Smooth muscle cell (in vitro differentiated cells): ENCODE measurements around the gene NTRK3. TPM values are rescaled to one million over a fixed set of nuclear protein-coding genes. Genes with fewer than 3 reads are reported as not detected.

ENCODE experiments used
- DNase-seq: peaks from one replicate; lab custom pipeline; 2025; ENCODE audit not compliant: unreplicated experiment; lab: John Stamatoyannopoulos, UW
- H2AFZ ChIP-seq: fragments of 200-600 bp; sonication (generic); 2 replicates; pipeline ENCODE4 v1.6.0; 2016; ENCODE audit warnings: antibody characterized with exemption, low read depth, mild to moderate bottlenecking
- H3F3A ChIP-seq: fragments of 200-600 bp; sonication (generic); 2 replicates; pipeline ENCODE4 v1.6.0; 2017; ENCODE audit warnings: antibody characterized with exemption, low read depth
- H3K27ac ChIP-seq: fragments of 200-600 bp; sonication (generic); 2 replicates; pipeline ENCODE4 v1.5.1; 2016; ENCODE audit warnings: low read depth, mild to moderate bottlenecking
- H3K27me3 ChIP-seq: fragments of 200-600 bp; sonication (generic); 2 replicates; pipeline ENCODE4 v1.6.1; 2016; ENCODE audit warnings: low read depth, mild to moderate bottlenecking
- H3K36me3 ChIP-seq: fragments of 200-600 bp; sonication (generic); 2 replicates; pipeline ENCODE4 v1.5.1; 2016; ENCODE audit warnings: low read depth
- H3K4me1 ChIP-seq: fragments of 200-600 bp; sonication (generic); 2 replicates; pipeline ENCODE4 v1.5.1; 2016; ENCODE audit warnings: low read depth
- H3K4me2 ChIP-seq: fragments of 200-600 bp; sonication (generic); 2 replicates; pipeline ENCODE4 v1.6.0; 2016; ENCODE audit warnings: mild to moderate bottlenecking
- H3K4me3 ChIP-seq: fragments of 200-600 bp; sonication (generic); 2 replicates; pipeline ENCODE4 v1.5.1; 2016; ENCODE audit warnings: mild to moderate bottlenecking
- H3K79me2 ChIP-seq: fragments of 200-600 bp; sonication (generic); 2 replicates; pipeline ENCODE4 v1.6.0; 2016; ENCODE audit warnings: low read depth, mild to moderate bottlenecking
- H3K9ac ChIP-seq: fragments of 200-600 bp; sonication (generic); 2 replicates; pipeline ENCODE4 v1.6.0; 2016; ENCODE audit warnings: low read depth
- H3K9me3 ChIP-seq: fragments of 200-600 bp; sonication (generic); replicated peaks from 2 replicates; pipeline ENCODE4 v1.5.1; 2016; ENCODE audit warnings: low read depth
- H4K20me1 ChIP-seq: fragments of 200-600 bp; sonication (generic); 2 replicates; pipeline ENCODE4 v1.6.0; 2016; ENCODE audit warnings: low read depth
- CTCF ChIP-seq: fragments of 200-600 bp; sonication (generic); IDR thresholded peaks from 2 replicates; pipeline ENCODE4 v1.5.1; 2017; ENCODE audit warnings: borderline replicate concordance, mild to moderate bottlenecking, antibody characterized with exemption; ENCODE audit not compliant: insufficient read depth, poor library complexity, severe bottlenecking
- WGBS: methylation state at CpG from one replicate; pipeline ENCODE4 v1.1.7; 2016; ENCODE audit warnings: low lambda C conversion rate; 5-methylcytosine and 5-hydroxymethylcytosine counted together
- polyA plus RNA-seq: library from polyadenylated mRNA; unstranded; fragments of >200 nt; fragmentation: Nextera tagmentation; extraction: Ambion mirVana; gene quantifications from 2 replicates; pipeline ENCODE4 v1.2.1, GENCODE V29; 2016
- total RNA-seq: library from RNA; depleted of rRNA; stranded (reverse); fragments of >200 nt; gene quantifications from 2 replicates; pipeline ENCODE4 v1.2.3, GENCODE V29; 2014

The NTRK3 gene
- total and polyA plus RNA-seq, 2 experiments from 2014 or later: 3.3 to 3.5 TPM

GRCh38 chr15:88266170-88266569 is 9.6 kb upstream of the NTRK3 start:
- Histone ChIP-seq H3K27me3 (peaks cover 41% of the 10 kb centered on the region), H3K4me1 (no peaks in the 10 kb centered on the region), H3K9me3 (no peaks in the 10 kb centered on the region), H3K36me3 (no peaks in the 10 kb centered on the region), H3K4me2 (no peak overlapping the region), H2AFZ (no peak overlapping the region), H3F3A (no peaks in the 10 kb centered on the region), H3K27ac (no peak overlapping the region), H3K9ac (no peak overlapping the region), H3K4me3 (no peak overlapping the region), H3K79me2 (no peaks in the 10 kb centered on the region), H4K20me1 (no peaks in the 10 kb centered on the region)
- no peak for TF ChIP-seq CTCF
- no peak for DNase-seq
- WGBS: 93% methylated on average over 3 of the region's 10 CpGs

DNA sequence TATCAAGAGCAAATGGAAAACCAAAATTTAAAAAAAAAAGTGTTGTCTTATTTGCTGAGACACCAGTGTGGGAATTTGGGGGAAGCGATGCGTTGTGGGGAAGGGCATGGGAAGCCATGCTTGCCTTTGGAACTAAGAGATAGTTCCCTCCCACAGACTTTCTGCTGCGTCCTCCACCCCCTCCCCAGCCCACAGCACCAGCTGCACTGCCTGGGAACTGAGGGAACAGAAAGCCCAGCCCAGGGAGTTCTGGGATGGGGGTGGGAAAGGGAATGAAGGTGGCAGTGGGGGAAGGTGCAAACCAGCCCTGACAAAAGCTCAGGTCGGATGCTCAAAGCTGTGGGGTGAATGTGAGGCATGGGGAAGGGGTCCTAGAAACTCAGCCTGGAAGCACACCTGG is 8.1 kb upstream of the NTRK3 start:
- H3K27ac ChIP-seq: no peak overlapping the region
- H3F3A ChIP-seq: no peaks in the 10 kb centered on the region
- peaks cover 45% of the 10 kb centered on the region for H3K27me3 ChIP-seq
- no peaks in the 10 kb centered on the region for H3K36me3 ChIP-seq
- H3K79me2 ChIP-seq: no peaks in the 10 kb centered on the region
- 80% methylated on average over 4 of the region's 4 CpGs for WGBS
- H4K20me1 ChIP-seq: no peaks in the 10 kb centered on the region
- DNase-seq: no peak
- H3K4me2 ChIP-seq: no peak overlapping the region
- no peak for TF ChIP-seq CTCF
- H3K9me3 ChIP-seq: no peaks in the 10 kb centered on the region
- no peak overlapping the region for H2AFZ ChIP-seq
- no peaks in the 10 kb centered on the region for H3K4me1 ChIP-seq
- H3K4me3 ChIP-seq: no peak overlapping the region
- no peak overlapping the region for H3K9ac ChIP-seq

- no peak overlapping the region for H2AFZ ChIP-seq
- no peak overlapping the region for H3K4me3 ChIP-seq
- H4K20me1 ChIP-seq: no peaks in the 10 kb centered on the region
- H3K4me1 ChIP-seq: peaks cover 5% of the 10 kb centered on the region
- H3K9ac ChIP-seq: no peak overlapping the region
- H3K79me2 ChIP-seq: no peaks in the 10 kb centered on the region
- 50% methylated on average over 5 of the region's 5 CpGs for WGBS
- no peak overlapping the region for H3K4me2 ChIP-seq
- H3F3A ChIP-seq: no peaks in the 10 kb centered on the region
- no peaks in the 10 kb centered on the region for H3K36me3 ChIP-seq
- H3K27me3 ChIP-seq: peaks cover 57% of the 10 kb centered on the region
- no peak for DNase-seq
- no peak for TF ChIP-seq CTCF
- no peak overlapping the region for H3K27ac ChIP-seq
- no peaks in the 10 kb centered on the region for H3K9me3 ChIP-seq
These were observed 5.5 kb upstream of the NTRK3 start for GRCh38 chr15:88262064-88262463.

DNA sequence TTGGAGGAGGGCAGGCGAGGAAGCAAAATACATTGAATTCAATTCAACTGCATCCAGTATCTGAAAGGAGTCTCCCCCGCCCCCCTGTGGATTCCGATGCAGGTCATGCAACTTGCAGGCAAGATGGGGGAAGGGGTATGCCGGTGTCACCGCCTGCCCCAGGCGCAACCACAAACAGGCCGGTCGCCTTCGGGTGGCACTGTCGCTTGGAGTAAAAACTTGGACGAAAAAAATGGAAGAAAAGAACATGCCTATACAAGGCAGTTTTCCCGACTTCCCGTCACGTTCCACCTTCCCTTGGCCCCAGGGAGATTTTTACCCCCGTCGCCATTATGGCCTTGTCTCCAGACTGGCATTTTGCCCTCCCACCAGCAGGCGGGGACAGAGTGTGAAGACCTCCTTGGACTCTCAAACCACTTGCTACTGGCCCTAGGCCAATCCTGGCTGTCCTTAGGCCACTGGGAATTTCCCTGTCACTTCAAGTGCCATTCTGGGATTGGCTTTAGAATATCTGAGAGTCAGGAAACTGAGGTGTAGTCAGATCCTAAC is 1.6 kb upstream of the NTRK3 start:
- no peak for DNase-seq
- H3K4me3 ChIP-seq: no peak overlapping the region
- H3K27me3 ChIP-seq: peaks cover 66% of the 10 kb centered on the region

More for the DNA sequence above, 1.6 kb upstream of the NTRK3 start:
- Histone ChIP-seq H3K9ac (no peak overlapping the region), H2AFZ (no peak overlapping the region), H3K9me3 (no peaks in the 10 kb centered on the region), H3K27ac (no peak overlapping the region), H3K79me2 (no peaks in the 10 kb centered on the region), H3F3A (no peaks in the 10 kb centered on the region), H3K4me2 (peak overlapping the region; percentile 85), H3K4me1 (peaks cover 5% of the 10 kb centered on the region), H4K20me1 (no peaks in the 10 kb centered on the region), H3K36me3 (no peaks in the 10 kb centered on the region)
- WGBS: 7% methylated on average over 17 of the region's 17 CpGs
- peak; percentile 34 for TF ChIP-seq CTCF
